AG04449 (cell line): ENCODE results near the gene NAALADL2.
"Not testable (repeated sequence)": the region's sequence is repeated elsewhere in the genome, so short reads cannot be mapped to it uniquely, and the experiment has no call there.

Experiments
- CTCF ChIA-PET: fragments of 350-600 bp; formaldehyde crosslinking; extraction: SDS; loops from one replicate; lab custom pipeline; 2021; ENCODE audit warnings: antibody characterized with exemption; lab: Yijun Ruan, JAX
- POLR2A ChIA-PET: fragments of 400-600, 350-600 bp; formaldehyde crosslinking; extraction: SDS; loops from one replicate; lab custom pipeline; 2020; ENCODE audit warnings: antibody characterized with exemption, inconsistent platforms; lab: Yijun Ruan, JAX
- DNase-seq: peaks from one replicate; pipeline ENCODE4 v3.0.0-alpha.2; 2010; ENCODE audit warnings: low read depth, low spot score
- H3K4me3 ChIP-seq: 2 replicates; pipeline ENCODE4 v1.5.1; 2011; ENCODE audit warnings: low read depth, mild to moderate bottlenecking, control low read depth, low read length
- TF ChIP-seq, protein P1 (sequence below): IDR thresholded peaks from one replicate; pipeline ENCODE4 v1.5.1; 2011; ENCODE audit warnings: mild to moderate bottlenecking, moderate library complexity, low read length, control low read depth, inconsistent platforms; ENCODE audit not compliant: insufficient read depth; ENCODE audit errors: missing control alignments

The NAALADL2 gene

DNA sequence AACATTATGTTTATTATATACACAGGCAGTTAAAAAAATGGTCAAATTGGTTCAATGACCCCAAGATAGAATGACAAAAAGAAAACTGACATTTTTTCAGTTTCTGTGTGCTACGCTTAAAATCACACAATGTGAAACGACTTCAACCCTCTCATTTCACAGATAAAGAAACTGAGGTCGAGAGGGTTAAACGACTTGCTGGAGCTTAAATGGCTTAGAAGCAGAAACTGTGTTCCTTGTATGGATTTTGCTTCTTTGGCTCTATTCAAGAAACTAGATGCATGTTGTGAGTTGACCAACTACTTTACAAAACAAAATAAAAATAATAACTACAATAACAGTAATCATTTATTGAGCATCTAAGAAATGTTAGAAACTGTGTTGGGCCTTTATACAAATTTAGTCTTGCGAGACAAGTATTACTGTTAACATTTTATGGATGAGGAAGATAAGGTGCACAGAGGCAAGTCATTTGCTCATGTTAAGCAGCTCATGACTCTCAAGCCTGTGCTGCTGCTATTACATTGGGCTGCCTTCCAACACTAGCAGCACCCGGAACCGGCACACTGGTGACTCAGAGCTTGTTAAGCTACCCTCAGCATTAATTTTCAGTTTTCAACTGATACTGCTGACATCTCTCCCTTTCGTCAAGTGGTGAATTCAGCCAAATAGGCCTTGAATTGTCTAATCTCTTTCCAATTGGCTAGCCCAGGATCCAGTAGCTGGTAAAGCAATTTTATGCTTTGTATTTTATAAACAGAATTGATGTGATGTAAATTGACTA lies 487.6 kb downstream of the NAALADL2 start:
- POLR2A ChIA-PET = no interaction called here

GRCh38 chr3:175349168-175349567 lies 490.0 kb downstream of the NAALADL2 start:
- ChIA-PET CTCF (no interaction called here), POLR2A (no interaction called here)
- H3K4me3 ChIP-seq = no peak overlapping the region
- TF ChIP-seq, protein P1, sequence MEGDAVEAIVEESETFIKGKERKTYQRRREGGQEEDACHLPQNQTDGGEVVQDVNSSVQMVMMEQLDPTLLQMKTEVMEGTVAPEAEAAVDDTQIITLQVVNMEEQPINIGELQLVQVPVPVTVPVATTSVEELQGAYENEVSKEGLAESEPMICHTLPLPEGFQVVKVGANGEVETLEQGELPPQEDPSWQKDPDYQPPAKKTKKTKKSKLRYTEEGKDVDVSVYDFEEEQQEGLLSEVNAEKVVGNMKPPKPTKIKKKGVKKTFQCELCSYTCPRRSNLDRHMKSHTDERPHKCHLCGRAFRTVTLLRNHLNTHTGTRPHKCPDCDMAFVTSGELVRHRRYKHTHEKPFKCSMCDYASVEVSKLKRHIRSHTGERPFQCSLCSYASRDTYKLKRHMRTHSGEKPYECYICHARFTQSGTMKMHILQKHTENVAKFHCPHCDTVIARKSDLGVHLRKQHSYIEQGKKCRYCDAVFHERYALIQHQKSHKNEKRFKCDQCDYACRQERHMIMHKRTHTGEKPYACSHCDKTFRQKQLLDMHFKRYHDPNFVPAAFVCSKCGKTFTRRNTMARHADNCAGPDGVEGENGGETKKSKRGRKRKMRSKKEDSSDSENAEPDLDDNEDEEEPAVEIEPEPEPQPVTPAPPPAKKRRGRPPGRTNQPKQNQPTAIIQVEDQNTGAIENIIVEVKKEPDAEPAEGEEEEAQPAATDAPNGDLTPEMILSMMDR = no peak
- no peak for DNase-seq

More for the DNA sequence above, 487.6 kb downstream of the NAALADL2 start:
- peak; percentile 86 for DNase-seq
- TF ChIP-seq, protein P1 = no peak
- CTCF ChIA-PET = no interaction called here
- no peak overlapping the region for H3K4me3 ChIP-seq

GRCh38 chr3:175355801-175356335 lies 496.7 kb downstream of the NAALADL2 start:
- ChIA-PET POLR2A (no interaction called here), CTCF (no interaction called here)
- DNase-seq = no peak
- H3K4me3 ChIP-seq = no peak overlapping the region
- TF ChIP-seq, protein P1 = no peak

DNA sequence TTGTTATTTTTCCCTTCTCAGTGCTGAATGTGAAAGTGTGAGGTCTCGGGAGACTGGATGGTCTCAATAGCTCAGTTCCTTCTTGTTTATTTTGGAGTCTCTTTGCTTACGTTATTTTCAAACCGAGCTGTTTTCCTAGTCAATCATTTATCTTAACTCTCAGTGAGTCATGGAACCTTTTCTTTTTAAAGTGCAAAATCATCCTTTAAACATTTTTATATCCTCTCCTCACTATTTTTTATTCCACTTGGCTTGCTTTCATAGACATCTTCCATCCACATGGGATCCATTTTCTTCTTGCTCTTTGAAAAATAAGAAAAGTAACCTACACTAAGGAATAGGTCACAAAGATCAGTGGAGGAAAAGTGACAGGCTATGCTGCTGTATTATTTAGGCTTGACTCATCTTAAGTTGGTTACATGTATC lies 497.8 kb downstream of the NAALADL2 start:
- no peak overlapping the region for H3K4me3 ChIP-seq
- CTCF ChIA-PET = no interaction called here
- TF ChIP-seq, protein P1 = no peak
- no peak for DNase-seq
- POLR2A ChIA-PET = no interaction called here

GRCh38 chr3:175357758-175358157 lies 498.6 kb downstream of the NAALADL2 start:
- DNase-seq = no peak
- POLR2A ChIA-PET = no interaction called here
- TF ChIP-seq, protein P1 = no peak
- CTCF ChIA-PET = no interaction called here
- H3K4me3 ChIP-seq = no peak overlapping the region

DNA sequence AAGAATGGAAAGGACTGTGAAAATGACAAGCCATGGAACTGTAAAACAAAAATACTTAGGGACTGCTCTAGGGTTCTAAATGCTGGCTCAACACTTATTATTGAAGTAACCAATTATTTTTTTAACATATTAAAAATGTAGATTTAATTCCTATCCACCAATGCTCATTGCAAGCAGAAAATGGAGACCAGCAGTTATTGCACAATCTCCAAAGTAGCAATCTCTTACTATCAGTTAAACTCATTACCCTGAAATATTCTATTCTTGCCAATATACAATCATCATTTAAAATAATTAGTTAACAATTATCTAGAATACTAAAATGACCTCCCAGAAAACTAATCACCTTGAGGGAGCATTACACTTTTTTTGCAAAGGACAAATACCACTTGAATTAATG lies 499.8 kb downstream of the NAALADL2 start:
- POLR2A ChIA-PET = no interaction called here
- H3K4me3 ChIP-seq = no peak overlapping the region
- TF ChIP-seq, protein P1 = no peak
- DNase-seq = no peak
- CTCF ChIA-PET = no interaction called here

DNA sequence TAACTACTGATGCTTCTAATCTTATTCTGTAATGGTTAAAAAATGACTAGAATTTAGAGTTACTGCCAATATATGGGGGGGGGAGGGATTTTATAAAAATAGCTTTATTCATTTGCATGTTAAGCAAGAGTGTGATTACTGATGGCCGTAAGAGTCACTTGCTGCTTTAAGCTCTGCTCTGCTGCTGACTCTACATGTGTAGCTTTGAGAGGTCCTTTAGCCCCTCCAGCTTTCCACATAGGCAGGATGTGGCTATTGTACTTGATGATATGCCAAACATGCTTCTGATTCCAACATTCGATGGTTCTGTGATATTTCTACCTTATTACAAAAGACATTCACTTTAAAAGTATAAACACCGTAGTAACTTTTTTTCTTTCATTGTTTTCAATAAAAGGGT lies 511.3 kb downstream of the NAALADL2 start:
- DNase-seq = peak; percentile 33
- CTCF ChIA-PET, H3K4me3 ChIP-seq, POLR2A ChIA-PET: not testable (repeated sequence)

- H3K4me3 ChIP-seq, DNase-seq, POLR2A ChIA-PET, CTCF ChIA-PET: not testable (repeated sequence)
Observed at GRCh38 chr3:175371187-175371586, 512.1 kb downstream of the NAALADL2 start.
